Choroid plexus epithelial cell (primary cell): ENCODE results near the gene CTNNA3.

ENCODE experiments used
- DNase-seq: peaks from one replicate; pipeline ENCODE4 v3.0.0-alpha.2; 2010; ENCODE audit warnings: low read depth
- H3K4me3 ChIP-seq: 2 replicates; pipeline ENCODE4 v1.5.1; 2011; ENCODE audit warnings: low read depth, mild to moderate bottlenecking, control low read depth, low read length, moderate library complexity
- CTCF ChIP-seq: conservative IDR thresholded peaks from 2 replicates; pipeline ENCODE4 v1.5.1; 2011; ENCODE audit warnings: low read depth, mild to moderate bottlenecking, control low read depth, inconsistent platforms, low read length, moderate library complexity

CTNNA3 gene

DNA sequence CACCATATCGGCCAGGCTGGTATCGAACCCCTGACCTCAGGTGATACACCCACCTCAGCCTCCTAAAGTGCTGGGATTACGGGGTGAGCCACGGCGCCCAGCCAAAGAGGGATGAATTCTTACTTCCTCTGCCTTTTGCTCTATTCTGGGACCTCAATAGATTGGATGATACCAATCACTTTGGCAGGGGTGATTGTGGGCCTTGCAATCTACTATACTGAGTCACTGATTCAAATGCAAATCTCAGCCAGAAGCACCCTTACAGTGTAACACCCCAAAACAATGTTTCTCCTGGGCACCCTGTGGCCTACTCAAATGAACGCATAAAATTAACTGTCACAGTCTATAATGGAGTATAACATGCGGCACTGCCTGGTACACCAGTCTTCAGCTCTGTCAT is 1366.8 kb downstream of the CTNNA3 start:
- DNase-seq = no peak
- no peak for TF ChIP-seq CTCF
- no peak overlapping the region for H3K4me3 ChIP-seq

GRCh38 chr10:66326876-66327275 is 1369.1 kb downstream of the CTNNA3 start:
- no peak for TF ChIP-seq CTCF
- no peak for DNase-seq
- H3K4me3 ChIP-seq = no peak overlapping the region

GRCh38 chr10:66322777-66323176 is 1373.2 kb downstream of the CTNNA3 start:
- DNase-seq = no peak
- TF ChIP-seq CTCF = no peak
- no peak overlapping the region for H3K4me3 ChIP-seq

GRCh38 chr10:66321723-66322665 is 1374.0 kb downstream of the CTNNA3 start:
- no peak for TF ChIP-seq CTCF
- no peak for DNase-seq
- no peak overlapping the region for H3K4me3 ChIP-seq

DNA sequence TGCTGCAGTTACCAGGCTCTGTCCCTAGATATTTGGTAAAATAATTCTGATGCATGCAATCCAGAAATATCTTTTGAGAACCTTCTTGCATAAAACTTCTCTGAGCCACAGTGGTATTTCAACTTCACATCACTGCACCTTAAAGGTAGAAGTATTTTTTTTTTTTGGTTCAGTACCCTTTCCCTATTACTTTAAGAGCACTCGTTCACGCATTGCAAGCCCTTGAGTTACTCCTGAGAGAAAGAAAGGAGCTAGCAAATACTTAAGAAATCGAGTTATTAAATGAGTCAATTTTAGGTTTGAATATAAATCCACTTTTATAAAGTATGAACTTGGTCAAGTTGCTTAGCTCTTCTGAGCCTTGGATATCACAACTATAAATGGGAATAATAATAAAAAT is 1377.2 kb downstream of the CTNNA3 start:
- TF ChIP-seq CTCF = no peak
- DNase-seq = no peak
- no peak overlapping the region for H3K4me3 ChIP-seq

DNA sequence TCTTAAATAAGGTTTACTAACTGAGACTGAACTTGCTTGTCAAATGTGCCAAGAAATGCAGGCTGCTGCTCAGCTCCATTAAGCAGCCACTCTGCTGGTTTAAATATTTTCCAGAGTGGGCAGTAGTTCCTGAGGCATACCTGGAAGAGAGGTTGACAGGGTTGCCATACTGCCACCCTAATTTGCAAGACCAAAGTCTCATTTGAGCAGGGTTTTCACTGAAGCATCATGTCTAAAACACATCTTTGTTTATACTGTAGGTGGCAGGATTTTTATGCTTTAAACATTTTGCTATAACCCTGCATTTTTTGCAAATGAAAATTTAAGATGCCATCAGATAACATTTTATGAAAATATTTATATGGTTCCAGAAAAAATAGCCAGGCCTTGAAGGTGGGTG is 1388.2 kb downstream of the CTNNA3 start:
- no peak for TF ChIP-seq CTCF
- DNase-seq = no peak
- no peak overlapping the region for H3K4me3 ChIP-seq

- TF ChIP-seq CTCF = no peak
- H3K4me3 ChIP-seq = no peak overlapping the region
These were observed 1394.9 kb downstream of the CTNNA3 start for GRCh38 chr10:66301078-66301477.

More at GRCh38 chr10:66301078-66301477, 1394.9 kb downstream of the CTNNA3 start:
- DNase-seq = no peak
